GM18517 (cell line): ENCODE results near the gene KRT222.

Experiments
- ATAC-seq: cut with Tn5 transposase; IDR thresholded peaks from one replicate; pipeline ENCODE4 v1.9.1; 2021; ENCODE audit warnings: mild to moderate bottlenecking, moderate library complexity; ENCODE audit not compliant: unreplicated experiment

Gene KRT222

DNA sequence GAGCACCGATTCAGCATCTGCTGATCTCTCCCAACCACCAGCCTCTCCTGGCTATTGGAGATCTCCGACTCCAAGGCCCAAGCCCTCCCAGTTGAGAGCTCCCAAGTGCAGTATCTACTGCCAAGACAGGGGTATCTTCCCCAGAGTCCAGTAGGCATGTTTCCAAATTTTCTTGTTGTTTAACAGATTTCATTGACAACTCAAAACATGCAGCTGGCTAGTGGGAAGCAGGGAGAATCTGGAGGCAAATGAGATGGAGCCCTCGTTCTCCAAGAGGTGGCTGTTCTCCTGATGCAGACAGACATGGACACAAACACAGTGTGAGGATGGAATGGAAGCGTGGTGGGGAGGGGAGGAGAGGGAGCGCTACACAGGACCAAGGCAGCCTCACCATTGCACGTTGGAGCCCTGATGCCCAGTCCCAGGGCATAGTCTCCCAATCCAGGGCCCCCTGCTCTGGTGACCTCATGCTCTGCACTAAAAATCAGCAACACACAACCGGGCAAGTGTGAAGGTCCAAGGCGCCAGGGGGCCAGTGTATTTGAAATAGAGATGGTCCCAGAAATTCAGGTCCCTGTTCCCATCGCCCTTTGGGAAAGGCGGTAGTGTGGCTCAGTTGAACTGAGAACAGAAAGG is 49.0 kb downstream of the KRT222 start:
- ATAC-seq = no peak

- peak; percentile 83 for ATAC-seq
Measured at GRCh38 chr17:40615068-40615840, 49.7 kb downstream of the KRT222 start.

DNA sequence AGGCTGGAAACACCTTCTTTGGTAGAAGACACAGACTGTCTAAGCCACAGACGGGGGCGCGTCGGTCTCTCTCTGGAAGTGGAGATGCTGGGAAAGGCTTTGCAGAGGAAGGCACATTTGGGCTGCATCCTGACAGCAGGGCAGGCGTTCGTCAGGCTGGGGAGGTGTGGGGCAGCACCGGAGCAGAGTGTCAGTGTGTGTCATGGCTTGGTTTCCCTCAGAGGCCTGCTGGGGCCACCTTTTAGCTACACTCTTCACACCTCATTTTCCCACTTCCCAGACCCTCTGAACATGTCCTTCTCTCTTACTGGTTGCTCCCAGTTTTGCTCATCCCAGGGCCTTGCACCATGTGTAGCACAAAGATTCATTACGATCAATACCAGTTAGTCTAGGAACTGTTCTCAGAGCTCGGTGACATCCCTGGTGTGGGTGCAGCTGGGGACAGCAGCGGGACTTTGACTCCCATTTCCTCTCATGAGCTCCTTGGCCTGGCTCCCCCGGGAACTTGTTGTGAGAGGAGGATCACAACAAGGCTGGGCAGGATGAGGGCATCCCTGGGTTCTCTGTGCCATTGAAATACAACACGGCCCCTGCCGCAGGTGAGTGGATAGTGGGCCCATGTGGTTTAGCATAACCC is 50.4 kb downstream of the KRT222 start:
- no peak for ATAC-seq

- no peak for ATAC-seq
Measured at GRCh38 chr17:40613467-40614154, 51.4 kb downstream of the KRT222 start.

DNA sequence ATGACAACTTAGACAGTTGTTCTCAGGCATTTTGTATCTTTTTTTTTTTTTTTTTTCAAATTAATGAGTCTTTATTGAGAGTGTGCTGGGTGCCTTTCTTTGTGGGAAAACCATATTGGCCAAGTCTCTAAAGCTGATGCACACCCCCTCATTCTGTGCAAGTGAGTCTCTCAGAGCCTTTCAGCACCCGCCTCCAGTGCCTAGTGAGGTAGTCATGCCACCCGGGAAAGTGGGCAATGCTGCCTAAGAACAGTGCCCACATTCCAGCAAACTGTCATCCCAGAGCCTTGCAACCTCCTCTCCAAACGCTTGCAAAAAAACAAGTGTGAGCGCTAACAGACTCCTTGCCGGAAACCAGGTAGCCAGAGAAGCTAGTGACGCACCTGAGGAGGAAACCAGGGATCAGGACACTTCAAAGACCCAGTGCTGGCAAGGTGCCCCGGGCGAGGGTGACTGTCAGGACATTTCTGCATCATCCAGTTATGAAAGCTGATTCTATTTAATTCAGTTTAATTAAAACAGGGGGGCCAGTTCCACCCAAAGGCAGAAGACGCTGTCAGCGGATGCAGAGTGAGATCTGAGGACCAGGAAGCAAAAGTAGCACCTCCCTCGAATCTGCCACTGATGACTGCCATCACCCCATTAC is 52.3 kb downstream of the KRT222 start:
- no peak for ATAC-seq

GRCh38 chr17:40611840-40612474 is 53.0 kb downstream of the KRT222 start:
- ATAC-seq = no peak

- no peak for ATAC-seq
Measured at GRCh38 chr17:40610359-40610758, 54.6 kb downstream of the KRT222 start.

GRCh38 chr17:40608061-40608581 is 56.9 kb downstream of the KRT222 start:
- no peak for ATAC-seq

GRCh38 chr17:40607641-40608040 is 57.3 kb downstream of the KRT222 start:
- no peak for ATAC-seq

- no peak for ATAC-seq
Measured at GRCh38 chr17:40606548-40607353, 58.2 kb downstream of the KRT222 start.

DNA sequence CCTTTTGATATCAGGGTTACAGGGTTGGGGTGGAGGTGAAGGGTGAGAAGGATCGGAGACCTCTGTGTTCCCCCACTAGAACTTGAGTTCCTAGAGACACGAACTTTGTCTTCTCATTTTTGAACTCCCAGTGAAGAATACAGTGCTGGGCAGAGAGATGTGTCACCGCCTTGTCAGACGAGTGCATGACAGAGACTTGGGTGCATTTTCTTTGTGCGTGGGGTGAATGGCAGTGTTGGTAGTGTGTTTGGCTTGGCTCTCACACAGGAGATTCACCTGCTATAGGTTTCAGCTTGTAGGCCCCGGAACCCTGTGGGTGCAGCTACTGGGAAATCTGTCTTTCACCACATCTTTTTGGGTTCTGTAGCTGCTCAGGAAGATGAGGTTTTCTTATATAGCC is 59.7 kb downstream of the KRT222 start:
- no peak for ATAC-seq
